GM23338 (cell line): ENCODE results near the gene DNAH9. TPM values are rescaled to one million over a fixed set of nuclear protein-coding genes. Genes with fewer than 3 reads are reported as not detected.

ENCODE experiments used
- ATAC-seq: fragments of 200-7000 bp; cut with Tn5 transposase; 3 replicates; pipeline ENCODE4 v1.9.1; 2020
- DNase-seq: peaks from one replicate; pipeline ENCODE4 v3.0.0-alpha.2; 2015; ENCODE audit warnings: low spot score
- H2AFZ ChIP-seq: fragments of 200-600 bp; sonication (generic); 2 replicates; pipeline ENCODE4 v1.8.0; 2016; ENCODE audit warnings: antibody characterized with exemption, mild to moderate bottlenecking, moderate library complexity
- H3F3A ChIP-seq: fragments of 200-600 bp; sonication (generic); replicated peaks from 2 replicates; pipeline ENCODE4 v1.8.0; 2017; ENCODE audit warnings: antibody characterized with exemption, mixed run types, low read depth
- H3K27ac ChIP-seq: fragments of 200-600 bp; sonication (generic); 2 replicates; pipeline ENCODE4 v1.6.1; 2016; ENCODE audit warnings: low read depth
- H3K27me3 ChIP-seq: fragments of 200-600 bp; sonication (generic); 2 replicates; pipeline ENCODE4 v1.8.0; 2016; ENCODE audit warnings: mild to moderate bottlenecking, mixed run types, moderate library complexity; ENCODE audit not compliant: insufficient read depth
- H3K36me3 ChIP-seq: fragments of 200-600 bp; sonication (generic); 2 replicates; pipeline ENCODE4 v1.8.0; 2016; ENCODE audit warnings: mild to moderate bottlenecking; ENCODE audit not compliant: insufficient read depth
- H3K4me1 ChIP-seq: fragments of 200-600 bp; sonication (generic); 2 replicates; pipeline ENCODE4 v1.8.0; 2016; ENCODE audit warnings: mild to moderate bottlenecking, moderate library complexity; ENCODE audit not compliant: insufficient read depth
- H3K4me2 ChIP-seq: fragments of 200-600 bp; sonication (generic); 2 replicates; pipeline ENCODE4 v1.7.1; 2017; ENCODE audit warnings: mixed run types
- H3K4me3 ChIP-seq: fragments of 200-600 bp; sonication (generic); 2 replicates; pipeline ENCODE4 v1.6.1; 2016; ENCODE audit warnings: mixed run types
- H3K79me2 ChIP-seq: fragments of 200-600 bp; sonication (generic); replicated peaks from 2 replicates; pipeline ENCODE4 v1.8.0; 2017; ENCODE audit warnings: mild to moderate bottlenecking; ENCODE audit not compliant: insufficient read depth
- H3K9me2 ChIP-seq: fragments of 200-600 bp; sonication (generic); 2 replicates; pipeline ENCODE4 v1.8.0; 2017; ENCODE audit not compliant: insufficient read depth
- H4K20me1 ChIP-seq: fragments of 200-600 bp; sonication (generic); replicated peaks from 2 replicates; pipeline ENCODE4 v1.8.0; 2017; ENCODE audit warnings: mild to moderate bottlenecking; ENCODE audit not compliant: insufficient read depth
- H3K27ac Mint-ChIP-seq: 2 replicates; pipeline ENCODE4 v1.8.0; 2020; ENCODE audit warnings: inconsistent platforms, mild to moderate bottlenecking, moderate library complexity, mixed read lengths
- H3K27me3 Mint-ChIP-seq: 3 replicates; pipeline ENCODE4 v1.8.0; 2022; ENCODE audit warnings: low read depth, mild to moderate bottlenecking, moderate library complexity, mixed read lengths, inconsistent platforms; ENCODE audit not compliant: insufficient read depth, poor library complexity
- H3K36me3 Mint-ChIP-seq: 3 replicates; pipeline ENCODE4 v1.8.0; 2021; ENCODE audit warnings: low read depth, mild to moderate bottlenecking, inconsistent platforms, moderate library complexity, mixed read lengths
- H3K4me1 Mint-ChIP-seq: 3 replicates; pipeline ENCODE4 v1.8.0; 2020; ENCODE audit warnings: mild to moderate bottlenecking, inconsistent platforms, mixed read lengths
- H3K4me3 Mint-ChIP-seq: 3 replicates; pipeline ENCODE4 v1.8.0; 2021; ENCODE audit warnings: moderate library complexity, mild to moderate bottlenecking, inconsistent platforms, mixed read lengths
- H3K9me3 Mint-ChIP-seq: 3 replicates; pipeline ENCODE4 v1.8.0; 2020; ENCODE audit warnings: moderate library complexity, mild to moderate bottlenecking, inconsistent platforms, mixed read lengths
- CREB1 ChIP-seq: fragments of 250-450 bp; sonication (Bioruptor Pico); IDR thresholded peaks from 2 replicates; pipeline ENCODE4 v1.5.0; 2020; ENCODE audit warnings: low read depth, mild to moderate bottlenecking, moderate library complexity
- EZH2phosphoT487 ChIP-seq: fragments of 200-600 bp; sonication (generic); IDR thresholded peaks from one replicate; pipeline ENCODE4 v1.8.1; 2018; ENCODE audit warnings: antibody characterized with exemption; ENCODE audit not compliant: unreplicated experiment
- JUNB ChIP-seq: IDR thresholded peaks from one replicate; pipeline ENCODE4 v1.6.1; 2016; ENCODE audit warnings: antibody characterized with exemption; ENCODE audit not compliant: unreplicated experiment
- POLR2AphosphoS5 ChIP-seq: IDR thresholded peaks from 2 replicates; pipeline ENCODE4 v1.6.1; 2016; ENCODE audit warnings: antibody characterized with exemption, low read depth
- polyA plus RNA-seq: library from polyadenylated mRNA; unstranded; fragments of >200 nt; fragmentation: Nextera tagmentation; extraction: Ambion mirVana; gene quantifications from 2 replicates; pipeline ENCODE4 v1.2.1, GENCODE V29; 2016
- total RNA-seq: library from RNA; depleted of rRNA; stranded (reverse); fragments of >200 nt; shearing (Covaris generic); gene quantifications from 2 replicates; pipeline ENCODE4 v1.2.3, GENCODE V29; 2014
- TF ChIP-seq, protein P1 (sequence below): fragments of 250-450 bp; sonication (Bioruptor Pico); IDR thresholded peaks from 2 replicates; pipeline ENCODE4 v1.5.0; 2020; ENCODE audit warnings: mild to moderate bottlenecking, moderate library complexity
- TF ChIP-seq, protein P2 (sequence below): IDR thresholded peaks from 2 replicates; pipeline ENCODE4 v1.6.1; 2016; ENCODE audit warnings: antibody characterized with exemption

The DNAH9 gene
- total and polyA plus RNA-seq, 2 experiments from 2014 or later: not detected

DNA sequence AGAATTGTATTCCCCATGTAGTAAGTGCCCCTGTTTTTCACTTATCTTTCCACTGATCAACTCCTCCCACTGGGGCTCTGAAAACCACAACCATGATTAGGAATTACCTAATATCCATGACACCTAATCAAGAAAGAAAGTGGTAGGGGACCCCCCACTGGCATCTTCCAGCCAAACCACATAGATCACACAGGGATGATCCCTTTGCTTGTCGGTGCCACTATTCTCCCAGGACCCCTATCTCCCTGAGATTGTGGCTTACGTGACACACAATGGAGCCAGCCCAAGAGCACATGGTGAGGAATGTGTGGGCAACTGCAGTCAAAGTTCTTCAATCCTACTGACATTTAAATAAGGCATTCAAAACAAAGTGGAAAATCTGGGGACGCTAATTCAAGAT, 17.6 kb upstream of the DNAH9 start (continued):
- TF ChIP-seq, protein P1, sequence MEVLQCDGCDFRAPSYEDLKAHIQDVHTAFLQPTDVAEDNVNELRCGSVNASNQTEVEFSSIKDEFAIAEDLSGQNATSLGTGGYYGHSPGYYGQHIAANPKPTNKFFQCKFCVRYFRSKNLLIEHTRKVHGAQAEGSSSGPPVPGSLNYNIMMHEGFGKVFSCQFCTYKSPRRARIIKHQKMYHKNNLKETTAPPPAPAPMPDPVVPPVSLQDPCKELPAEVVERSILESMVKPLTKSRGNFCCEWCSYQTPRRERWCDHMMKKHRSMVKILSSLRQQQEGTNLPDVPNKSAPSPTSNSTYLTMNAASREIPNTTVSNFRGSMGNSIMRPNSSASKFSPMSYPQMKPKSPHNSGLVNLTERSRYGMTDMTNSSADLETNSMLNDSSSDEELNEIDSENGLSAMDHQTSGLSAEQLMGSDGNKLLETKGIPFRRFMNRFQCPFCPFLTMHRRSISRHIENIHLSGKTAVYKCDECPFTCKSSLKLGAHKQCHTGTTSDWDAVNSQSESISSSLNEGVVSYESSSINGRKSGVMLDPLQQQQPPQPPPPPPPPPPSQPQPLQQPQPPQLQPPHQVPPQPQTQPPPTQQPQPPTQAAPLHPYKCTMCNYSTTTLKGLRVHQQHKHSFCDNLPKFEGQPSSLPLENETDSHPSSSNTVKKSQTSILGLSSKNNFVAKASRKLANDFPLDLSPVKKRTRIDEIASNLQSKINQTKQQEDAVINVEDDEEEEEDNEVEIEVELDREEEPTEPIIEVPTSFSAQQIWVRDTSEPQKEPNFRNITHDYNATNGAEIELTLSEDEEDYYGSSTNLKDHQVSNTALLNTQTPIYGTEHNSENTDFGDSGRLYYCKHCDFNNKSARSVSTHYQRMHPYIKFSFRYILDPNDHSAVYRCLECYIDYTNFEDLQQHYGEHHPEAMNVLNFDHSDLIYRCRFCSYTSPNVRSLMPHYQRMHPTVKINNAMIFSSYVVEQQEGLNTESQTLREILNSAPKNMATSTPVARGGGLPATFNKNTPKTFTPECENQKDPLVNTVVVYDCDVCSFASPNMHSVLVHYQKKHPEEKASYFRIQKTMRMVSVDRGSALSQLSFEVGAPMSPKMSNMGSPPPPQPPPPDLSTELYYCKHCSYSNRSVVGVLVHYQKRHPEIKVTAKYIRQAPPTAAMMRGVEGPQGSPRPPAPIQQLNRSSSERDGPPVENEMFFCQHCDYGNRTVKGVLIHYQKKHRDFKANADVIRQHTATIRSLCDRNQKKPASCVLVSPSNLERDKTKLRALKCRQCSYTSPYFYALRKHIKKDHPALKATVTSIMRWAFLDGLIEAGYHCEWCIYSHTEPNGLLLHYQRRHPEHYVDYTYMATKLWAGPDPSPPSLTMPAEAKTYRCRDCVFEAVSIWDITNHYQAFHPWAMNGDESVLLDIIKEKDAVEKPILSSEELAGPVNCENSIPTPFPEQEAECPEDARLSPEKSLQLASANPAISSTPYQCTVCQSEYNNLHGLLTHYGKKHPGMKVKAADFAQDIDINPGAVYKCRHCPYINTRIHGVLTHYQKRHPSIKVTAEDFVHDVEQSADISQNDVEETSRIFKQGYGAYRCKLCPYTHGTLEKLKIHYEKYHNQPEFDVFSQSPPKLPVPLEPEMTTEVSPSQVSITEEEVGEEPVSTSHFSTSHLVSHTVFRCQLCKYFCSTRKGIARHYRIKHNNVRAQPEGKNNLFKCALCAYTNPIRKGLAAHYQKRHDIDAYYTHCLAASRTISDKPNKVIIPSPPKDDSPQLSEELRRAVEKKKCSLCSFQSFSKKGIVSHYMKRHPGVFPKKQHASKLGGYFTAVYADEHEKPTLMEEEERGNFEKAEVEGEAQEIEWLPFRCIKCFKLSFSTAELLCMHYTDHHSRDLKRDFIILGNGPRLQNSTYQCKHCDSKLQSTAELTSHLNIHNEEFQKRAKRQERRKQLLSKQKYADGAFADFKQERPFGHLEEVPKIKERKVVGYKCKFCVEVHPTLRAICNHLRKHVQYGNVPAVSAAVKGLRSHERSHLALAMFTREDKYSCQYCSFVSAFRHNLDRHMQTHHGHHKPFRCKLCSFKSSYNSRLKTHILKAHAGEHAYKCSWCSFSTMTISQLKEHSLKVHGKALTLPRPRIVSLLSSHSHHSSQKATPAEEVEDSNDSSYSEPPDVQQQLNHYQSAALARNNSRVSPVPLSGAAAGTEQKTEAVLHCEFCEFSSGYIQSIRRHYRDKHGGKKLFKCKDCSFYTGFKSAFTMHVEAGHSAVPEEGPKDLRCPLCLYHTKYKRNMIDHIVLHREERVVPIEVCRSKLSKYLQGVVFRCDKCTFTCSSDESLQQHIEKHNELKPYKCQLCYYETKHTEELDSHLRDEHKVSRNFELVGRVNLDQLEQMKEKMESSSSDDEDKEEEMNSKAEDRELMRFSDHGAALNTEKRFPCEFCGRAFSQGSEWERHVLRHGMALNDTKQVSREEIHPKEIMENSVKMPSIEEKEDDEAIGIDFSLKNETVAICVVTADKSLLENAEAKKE (CRISPR knock-in tag): no peak
- TF ChIP-seq JUNB (no peak), EZH2phosphoT487 (no peak), CREB1 (CRISPR knock-in tag) (no peak)

DNA sequence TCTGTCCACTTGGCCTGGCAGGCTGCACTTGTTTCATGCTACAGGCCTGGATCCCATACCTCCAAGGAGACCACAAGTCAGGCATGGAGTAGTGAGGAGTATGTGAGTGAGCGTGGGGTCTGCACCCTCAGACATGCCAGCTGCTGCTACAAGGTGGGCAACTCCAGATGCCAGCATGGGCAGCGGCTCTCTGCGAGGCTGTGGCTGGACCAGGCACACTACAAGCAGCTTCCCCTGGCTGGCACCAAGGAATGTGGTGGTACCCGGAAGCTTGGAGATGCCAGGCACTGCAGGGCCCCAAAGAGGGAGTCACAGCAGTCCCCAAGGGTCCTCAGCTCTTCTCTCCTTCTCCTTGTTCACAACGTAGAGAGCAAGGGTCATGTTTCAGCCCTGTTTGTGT, 16.1 kb upstream of the DNAH9 start:
- H3K79me2 ChIP-seq: no peaks in the 10 kb centered on the region
- H3K4me2 ChIP-seq: no peak overlapping the region
- H3F3A ChIP-seq: no peaks in the 10 kb centered on the region
- no peaks in the 10 kb centered on the region for H3K27me3 ChIP-seq
- H3K36me3 ChIP-seq: no peaks in the 10 kb centered on the region
- Mint-ChIP-seq H3K9me3 (peaks cover 95% of the 10 kb centered on the region), H3K27ac (no peak overlapping the region), H3K36me3 (peaks cover 37% of the 10 kb centered on the region), H3K4me3 (no peak overlapping the region), H3K4me1 (no peaks in the 10 kb centered on the region), H3K27me3 (no peaks in the 10 kb centered on the region)
- H3K4me3 ChIP-seq: no peak overlapping the region
- no peaks in the 10 kb centered on the region for H3K4me1 ChIP-seq
- H2AFZ ChIP-seq: no peak overlapping the region
- H3K27ac ChIP-seq: no peak overlapping the region
- ATAC-seq (no peak), DNase-seq (no peak)
- H3K9me2 ChIP-seq: no peaks in the 10 kb centered on the region
- no peaks in the 10 kb centered on the region for H4K20me1 ChIP-seq
- TF ChIP-seq JUNB: no peak
- TF ChIP-seq CREB1 (CRISPR knock-in tag): no peak
- TF ChIP-seq, protein P2, sequence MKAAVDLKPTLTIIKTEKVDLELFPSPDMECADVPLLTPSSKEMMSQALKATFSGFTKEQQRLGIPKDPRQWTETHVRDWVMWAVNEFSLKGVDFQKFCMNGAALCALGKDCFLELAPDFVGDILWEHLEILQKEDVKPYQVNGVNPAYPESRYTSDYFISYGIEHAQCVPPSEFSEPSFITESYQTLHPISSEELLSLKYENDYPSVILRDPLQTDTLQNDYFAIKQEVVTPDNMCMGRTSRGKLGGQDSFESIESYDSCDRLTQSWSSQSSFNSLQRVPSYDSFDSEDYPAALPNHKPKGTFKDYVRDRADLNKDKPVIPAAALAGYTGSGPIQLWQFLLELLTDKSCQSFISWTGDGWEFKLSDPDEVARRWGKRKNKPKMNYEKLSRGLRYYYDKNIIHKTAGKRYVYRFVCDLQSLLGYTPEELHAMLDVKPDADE: no peak
- no peak for TF ChIP-seq POLR2AphosphoS5
- TF ChIP-seq, protein P1 (CRISPR knock-in tag): no peak
